Epithelial cell of proximal tubule (primary cell): ENCODE results near the gene PUS1. TPM values are rescaled to one million over a fixed set of nuclear protein-coding genes. Genes with fewer than 3 reads are reported as not detected.
A peak's percentile ranks its signal among the peaks of the same experiment; 100 is the strongest.

Source experiments
- DNase-seq: peaks from one replicate; pipeline ENCODE4 v3.0.0-alpha.2; 2011; ENCODE audit warnings: low read depth
- H3K4me3 ChIP-seq: 2 replicates; pipeline ENCODE4 v1.5.1; 2011; ENCODE audit warnings: low read depth, mild to moderate bottlenecking, low read length
- CTCF ChIP-seq: conservative IDR thresholded peaks from 2 replicates; pipeline ENCODE4 v1.5.1; 2012; ENCODE audit warnings: low read depth, mild to moderate bottlenecking, low read length
- total RNA-seq: library from RNA; depleted of rRNA; stranded (reverse); fragments of >200 nt; gene quantifications from 2 replicates; pipeline ENCODE4 v1.2.3, GENCODE V29; 2015

PUS1 gene
- total RNA-seq, 1 donor from 2014 or later, result 17.1 TPM

GRCh38 chr12:131909752-131910219 is 19.3 kb upstream of the PUS1 start:
- no peak for TF ChIP-seq CTCF

GRCh38 chr12:131910302-131911027 is 18.6 kb upstream of the PUS1 start:
- TF ChIP-seq CTCF, result no peak

More at GRCh38 chr12:131909752-131910219, 19.3 kb upstream of the PUS1 start:
- no peak overlapping the region for H3K4me3 ChIP-seq
- no peak for DNase-seq

GRCh38 chr12:131911028-131911650 is 17.9 kb upstream of the PUS1 start:
- no peak overlapping the region for H3K4me3 ChIP-seq
- no peak for DNase-seq
- TF ChIP-seq CTCF, result no peak

More at GRCh38 chr12:131910302-131911027, 18.6 kb upstream of the PUS1 start:
- DNase-seq, result no peak
- H3K4me3 ChIP-seq, result no peak overlapping the region

GRCh38 chr12:131911851-131912477 is 17.1 kb upstream of the PUS1 start:
- no peak for DNase-seq
- H3K4me3 ChIP-seq, result no peak overlapping the region
- TF ChIP-seq CTCF, result no peak

GRCh38 chr12:131912518-131913274 is 16.4 kb upstream of the PUS1 start:
- no peak overlapping the region for H3K4me3 ChIP-seq
- no peak for DNase-seq
- peak; percentile 9 for TF ChIP-seq CTCF

GRCh38 chr12:131913666-131914065 is 15.4 kb upstream of the PUS1 start:
- no peak for TF ChIP-seq CTCF
- DNase-seq, result no peak

More at GRCh38 chr12:131913666-131914065, 15.4 kb upstream of the PUS1 start:
- H3K4me3 ChIP-seq, result no peak overlapping the region
